Cortex of kidney (tissue), 1 donor: ENCODE measurements around the gene IL15RA.

Experiments
- DNase-seq: peaks from one replicate; lab custom pipeline; 2025; lab: John Stamatoyannopoulos, UW

Gene IL15RA

GRCh38 chr10:5977471-5978229, at the start of gene IL15RA:
Gene IL15RA, minus strand, starts transcription at chr10:5977543. Its CDS starts 51 bp downstream, at chr10:5977492.
- no peak for DNase-seq

- DNase-seq, result no peak
Measured at GRCh38 chr10:6025683-6026255, 48.4 kb upstream of the IL15RA start.

GRCh38 chr10:6024334-6024682, 47.0 kb upstream of the IL15RA start:
- DNase-seq, result no peak

GRCh38 chr10:6023661-6024333, 46.5 kb upstream of the IL15RA start:
- DNase-seq, result no peak

GRCh38 chr10:6022660-6023059, 45.3 kb upstream of the IL15RA start:
- DNase-seq, result no peak

GRCh38 chr10:6020826-6021225, 43.5 kb upstream of the IL15RA start:
- no peak for DNase-seq

GRCh38 chr10:6019796-6020195, 42.5 kb upstream of the IL15RA start:
- DNase-seq, result no peak

- DNase-seq, result no peak
Measured at GRCh38 chr10:6019010-6019782, 41.9 kb upstream of the IL15RA start.

- no peak for DNase-seq
Measured at GRCh38 chr10:6018422-6018821, 41.1 kb upstream of the IL15RA start.

GRCh38 chr10:6017781-6018354, 40.5 kb upstream of the IL15RA start:
- no peak for DNase-seq

- DNase-seq, result no peak
Measured at GRCh38 chr10:6014241-6014761, 37.0 kb upstream of the IL15RA start.

GRCh38 chr10:6013413-6014192, 36.3 kb upstream of the IL15RA start:
- DNase-seq, result no peak

GRCh38 chr10:6012121-6012905, 35.0 kb upstream of the IL15RA start:
- DNase-seq, result no peak

GRCh38 chr10:6011558-6011957, 34.2 kb upstream of the IL15RA start:
- no peak for DNase-seq

GRCh38 chr10:6010569-6010968, 33.2 kb upstream of the IL15RA start:
- no peak for DNase-seq

GRCh38 chr10:6009961-6010360, 32.6 kb upstream of the IL15RA start:
- no peak for DNase-seq

- DNase-seq, result no peak
Measured at GRCh38 chr10:6009150-6009549, 31.8 kb upstream of the IL15RA start.

- no peak for DNase-seq
Measured at GRCh38 chr10:6008497-6009142, 31.3 kb upstream of the IL15RA start.

GRCh38 chr10:6006991-6007390, 29.6 kb upstream of the IL15RA start:
- no peak for DNase-seq

- no peak for DNase-seq
Measured at GRCh38 chr10:6006546-6006945, 29.2 kb upstream of the IL15RA start.
